Esophagus muscularis mucosa (tissue), 4 donors: ENCODE results near the gene C1QB.

Source experiments
- EP300 ChIP-seq: sonication (generic); formaldehyde crosslinking; IDR thresholded peaks from one replicate; pipeline ENCODE4 v1.6.1; 2017; ENCODE audit warnings: antibody characterized with exemption
- POLR2A ChIP-seq: fragments of 450-650 bp; IDR thresholded peaks from one replicate; pipeline ENCODE4 v1.6.1; 2017; ENCODE audit warnings: antibody characterized with exemption, moderate library complexity, mild to moderate bottlenecking, low read depth
- POLR2AphosphoS5 ChIP-seq, 2 donors: sonication (generic); formaldehyde crosslinking; IDR thresholded peaks; one replicate each; pipeline ENCODE4 v1.6.1; 2017; ENCODE audit warnings: antibody characterized with exemption in 2 of 2
- TF ChIP-seq, protein P1 (sequence below), 3 experiments: fragments of 200-600 bp in 2 of 3; fragments of 450-650 bp in 1 of 3; sonication (generic) in 2 of 3; IDR thresholded peaks; one replicate each; pipeline ENCODE4 v1.5.1; 2017 to 2019; ENCODE audit warnings: antibody characterized with exemption in 3 of 3, mild to moderate bottlenecking in 2 of 3, moderate library complexity in 1 of 3

- TF ChIP-seq, protein P1, sequence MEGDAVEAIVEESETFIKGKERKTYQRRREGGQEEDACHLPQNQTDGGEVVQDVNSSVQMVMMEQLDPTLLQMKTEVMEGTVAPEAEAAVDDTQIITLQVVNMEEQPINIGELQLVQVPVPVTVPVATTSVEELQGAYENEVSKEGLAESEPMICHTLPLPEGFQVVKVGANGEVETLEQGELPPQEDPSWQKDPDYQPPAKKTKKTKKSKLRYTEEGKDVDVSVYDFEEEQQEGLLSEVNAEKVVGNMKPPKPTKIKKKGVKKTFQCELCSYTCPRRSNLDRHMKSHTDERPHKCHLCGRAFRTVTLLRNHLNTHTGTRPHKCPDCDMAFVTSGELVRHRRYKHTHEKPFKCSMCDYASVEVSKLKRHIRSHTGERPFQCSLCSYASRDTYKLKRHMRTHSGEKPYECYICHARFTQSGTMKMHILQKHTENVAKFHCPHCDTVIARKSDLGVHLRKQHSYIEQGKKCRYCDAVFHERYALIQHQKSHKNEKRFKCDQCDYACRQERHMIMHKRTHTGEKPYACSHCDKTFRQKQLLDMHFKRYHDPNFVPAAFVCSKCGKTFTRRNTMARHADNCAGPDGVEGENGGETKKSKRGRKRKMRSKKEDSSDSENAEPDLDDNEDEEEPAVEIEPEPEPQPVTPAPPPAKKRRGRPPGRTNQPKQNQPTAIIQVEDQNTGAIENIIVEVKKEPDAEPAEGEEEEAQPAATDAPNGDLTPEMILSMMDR (IDR thresholded peaks at IDR 0.05): no peak
- TF ChIP-seq POLR2AphosphoS5 (IDR thresholded peaks at IDR 0.05): no peak
- no peak for TF ChIP-seq POLR2A
- TF ChIP-seq EP300: no peak
Observed at GRCh38 chr1:22628698-22629444, 24.2 kb upstream of the C1QB start.
